ENCODE measurements around the gene SYT9. TPM values are rescaled to one million over a fixed set of nuclear protein-coding genes. Genes with fewer than 3 reads are reported as not detected.

Gene SYT9
- total RNA-seq, 2 donors from 2014 or later, result 0.05 to 0.07 TPM

- H3K9me3 ChIP-seq, result no peaks in the 10 kb centered on the region
- no peak overlapping the region for H3K4me3 ChIP-seq
- intact Hi-C loops (cut with DNase I), result no loop called here
- H3K27ac ChIP-seq, result no peak overlapping the region
- no peak for TF ChIP-seq CTCF (IDR thresholded peaks at IDR 0.05)
- H3K4me1 ChIP-seq, result no peaks in the 10 kb centered on the region
- no peaks in the 10 kb centered on the region for H3K27me3 ChIP-seq
- DNase-seq, result no peak
- H3K36me3 ChIP-seq, result no peaks in the 10 kb centered on the region
- no peak overlapping the region for H3K9ac ChIP-seq (ENCODE audit: low read depth in 2 of 2, low read length in 2 of 2)
These were observed 31.1 kb upstream of the SYT9 start for GRCh38 chr11:7220636-7221035.

DNA sequence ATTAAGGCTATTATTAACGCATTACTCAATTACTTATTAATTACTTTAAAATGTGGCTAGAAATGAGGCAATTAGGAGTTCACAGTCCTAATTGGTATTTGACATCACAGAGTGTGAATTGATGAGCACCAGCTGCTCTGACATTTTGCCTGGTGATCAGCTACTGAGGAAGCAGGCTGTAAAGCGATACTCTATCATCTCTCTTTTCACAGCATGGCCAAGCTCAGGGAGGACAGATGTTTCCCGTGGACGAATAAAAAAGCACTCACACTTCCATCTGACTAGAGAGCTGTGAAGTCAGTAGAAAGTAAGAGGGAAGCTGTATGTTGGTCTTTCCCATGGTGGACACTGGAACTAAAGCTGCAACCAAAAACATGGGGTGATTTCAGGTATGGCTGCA lies 29.1 kb upstream of the SYT9 start:
- Histone ChIP-seq H3K36me3 (no peaks in the 10 kb centered on the region), H3K9me3 (no peaks in the 10 kb centered on the region), H3K27me3 (no peaks in the 10 kb centered on the region), H3K4me3 (no peak overlapping the region), H3K4me1 (no peaks in the 10 kb centered on the region), H3K27ac (no peak overlapping the region), H3K9ac (ENCODE audit: low read depth in 2 of 2, low read length in 2 of 2) (no peak overlapping the region)
- DNase-seq, result no peak
- TF ChIP-seq CTCF (IDR thresholded peaks at IDR 0.05), result no peak
- intact Hi-C loops (cut with DNase I), result no loop called here

DNA sequence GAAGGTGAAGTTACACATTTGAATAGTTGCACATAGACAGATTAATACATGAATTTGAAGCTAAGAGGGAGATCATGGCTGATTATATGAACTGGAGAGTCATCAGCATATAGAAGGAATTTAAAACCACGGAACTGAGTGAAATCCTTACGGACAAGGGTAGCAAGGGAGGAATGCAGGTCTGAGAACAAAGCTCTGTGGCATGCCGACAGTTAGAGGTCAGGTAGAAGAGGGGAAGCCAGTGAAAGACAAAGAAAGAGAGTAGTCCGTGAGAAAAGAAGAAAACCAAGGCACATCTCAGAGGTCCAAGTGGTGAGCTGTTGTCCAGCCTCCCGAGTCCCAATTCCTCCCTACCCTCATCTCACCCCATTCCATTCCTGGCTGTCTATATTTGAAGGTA lies 11.8 kb upstream of the SYT9 start:
- DNase-seq, result no peak
- TF ChIP-seq CTCF (IDR thresholded peaks at IDR 0.05), result no peak
- no peaks in the 10 kb centered on the region for H3K4me1 ChIP-seq
- no peak overlapping the region for H3K4me3 ChIP-seq
- H3K27ac ChIP-seq, result no peak overlapping the region
- no peaks in the 10 kb centered on the region for H3K36me3 ChIP-seq
- H3K27me3 ChIP-seq, result no peaks in the 10 kb centered on the region
- intact Hi-C loops (cut with DNase I), result no loop called here
- no peaks in the 10 kb centered on the region for H3K9me3 ChIP-seq
- no peak overlapping the region for H3K9ac ChIP-seq (ENCODE audit: low read depth in 2 of 2, low read length in 2 of 2)

DNA sequence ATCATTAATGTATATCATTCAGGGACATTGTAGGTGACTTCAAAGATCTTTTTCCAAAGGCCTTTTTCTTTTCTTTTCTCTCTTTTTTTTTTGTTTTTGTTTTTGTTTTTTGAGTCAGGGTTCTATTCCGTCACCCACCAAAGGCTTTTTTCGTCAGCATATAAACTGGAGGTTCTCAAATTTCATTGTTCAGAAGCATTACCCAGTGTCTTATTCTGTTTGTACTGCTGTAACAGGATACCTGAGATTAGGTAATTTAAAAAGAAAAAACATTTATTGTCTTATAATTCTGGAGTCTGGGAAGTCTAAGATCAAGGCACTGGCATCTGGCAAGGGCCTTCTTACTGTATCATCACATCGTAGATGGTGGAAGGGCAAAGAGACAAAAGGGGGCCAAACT lies 6.4 kb upstream of the SYT9 start:
- no peak for DNase-seq

GRCh38 chr11:7246179-7246578 lies 5.5 kb upstream of the SYT9 start:
- Histone ChIP-seq H3K4me3 (no peak overlapping the region), H3K27me3 (no peaks in the 10 kb centered on the region), H3K4me1 (no peaks in the 10 kb centered on the region), H3K27ac (no peak overlapping the region), H3K9me3 (no peaks in the 10 kb centered on the region), H3K36me3 (no peaks in the 10 kb centered on the region), H3K9ac (ENCODE audit: low read depth in 2 of 2, low read length in 2 of 2) (no peak overlapping the region)
- DNase-seq, result no peak
- intact Hi-C loops (cut with DNase I), result no loop called here
- TF ChIP-seq CTCF (IDR thresholded peaks at IDR 0.05), result no peak

More for the DNA sequence above, 6.4 kb upstream of the SYT9 start:
- TF ChIP-seq CTCF (IDR thresholded peaks at IDR 0.05), result no peak
- Histone ChIP-seq H3K27me3 (no peaks in the 10 kb centered on the region), H3K9ac (ENCODE audit: low read depth in 2 of 2, low read length in 2 of 2) (no peak overlapping the region), H3K9me3 (no peaks in the 10 kb centered on the region), H3K4me1 (no peaks in the 10 kb centered on the region), H3K27ac (no peak overlapping the region), H3K4me3 (no peak overlapping the region), H3K36me3 (no peaks in the 10 kb centered on the region)
- intact Hi-C loops (cut with DNase I), result no loop called here

- no peak overlapping the region for H3K27ac ChIP-seq
- no peaks in the 10 kb centered on the region for H3K9me3 ChIP-seq
- H3K27me3 ChIP-seq, result peaks cover 23% of the 10 kb centered on the region
- H3K4me1 ChIP-seq, result peaks cover 8% of the 10 kb centered on the region
- H3K36me3 ChIP-seq, result no peaks in the 10 kb centered on the region
- no peak for DNase-seq
- no peak for TF ChIP-seq CTCF (IDR thresholded peaks at IDR 0.05)
- no peak overlapping the region for H3K4me3 ChIP-seq
- no peak overlapping the region for H3K9ac ChIP-seq (ENCODE audit: low read depth in 2 of 2, low read length in 2 of 2)
- intact Hi-C loops (cut with DNase I), result no loop called here
These were observed 1.5 kb upstream of the SYT9 start for GRCh38 chr11:7250166-7250565.

Measured in colonic mucosa (tissue), 4 donors.